ENCODE data around the gene PLEKHM2. TPM values are rescaled to one million over a fixed set of nuclear protein-coding genes. Genes with fewer than 3 reads are reported as not detected.

The PLEKHM2 gene
- total RNA-seq, 1 experiment from 2014 or later: 49.7 TPM

- no peak for TF ChIP-seq GRHL2 (CRISPR knock-in tag; IDR thresholded peaks at IDR 0.05; ENCODE audit: insufficient replicate concordance, severe bottlenecking)
- no peak for TF ChIP-seq ZNF396 (CRISPR knock-in tag; IDR thresholded peaks at IDR 0.05; ENCODE audit: borderline replicate concordance)
Observed at GRCh38 chr1:15733726-15734226, 49.7 kb downstream of the PLEKHM2 start (continued).

GRCh38 chr1:15734296-15734695 lies 50.2 kb downstream of the PLEKHM2 start:
- no peaks in the 10 kb centered on the region for H3K4me1 Mint-ChIP-seq
- CTCF ChIA-PET: interaction anchor here (0.9 kb wide), 1 partner anchor 15 kb away, joined by 4 read pairs; no protein-coding TSS in a partner anchor
- no peak for ATAC-seq
- no peaks in the 10 kb centered on the region for H3K27me3 Mint-ChIP-seq (ENCODE audit: low read depth)
- TF ChIP-seq TCF7 (CRISPR knock-in tag; IDR thresholded peaks at IDR 0.05; ENCODE audit: low read depth): no peak
- TF ChIP-seq MXD4 (CRISPR knock-in tag; IDR thresholded peaks at IDR 0.05; ENCODE audit: borderline replicate concordance): no peak
- no peak for TF ChIP-seq IRF2 (CRISPR knock-in tag; IDR thresholded peaks at IDR 0.05; ENCODE audit: borderline replicate concordance, low read depth)
- no peak for TF ChIP-seq RELA (CRISPR knock-in tag; IDR thresholded peaks at IDR 0.05; ENCODE audit: borderline replicate concordance)
- TF ChIP-seq STAT6 (CRISPR knock-in tag; conservative IDR thresholded peaks at IDR 0.05; ENCODE audit: low read depth): no peak
- DNase-seq (ENCODE audit: low spot score): no peak
- POLR2A ChIA-PET: no interaction called here
- H3K9me3 Mint-ChIP-seq: no peaks in the 10 kb centered on the region
- H3K27ac Mint-ChIP-seq: no peak overlapping the region
- peaks cover 6% of the 10 kb centered on the region; the same call in 1 of the 2 replicates for H3K36me3 Mint-ChIP-seq
- H3K4me3 Mint-ChIP-seq: no peak overlapping the region

- Mint-ChIP-seq H3K4me1 (no peaks in the 10 kb centered on the region), H3K27me3 (ENCODE audit: low read depth) (no peaks in the 10 kb centered on the region), H3K36me3 (peaks cover 3% of the 10 kb centered on the region; the same call in 1 of the 2 replicates), H3K27ac (no peak overlapping the region), H3K4me3 (no peak overlapping the region), H3K9me3 (no peaks in the 10 kb centered on the region)
- CTCF ChIA-PET: interaction anchor here (0.9 kb wide), 1 partner anchor 16 kb away, joined by 4 read pairs; no protein-coding TSS in a partner anchor
- POLR2A ChIA-PET: no interaction called here
- TF ChIP-seq FOXJ3 (CRISPR knock-in tag; IDR thresholded peaks at IDR 0.05; ENCODE audit: borderline replicate concordance) (no peak), ZNF138 (CRISPR knock-in tag; conservative IDR thresholded peaks at IDR 0.05) (no peak), AFF4 (CRISPR knock-in tag; IDR thresholded peaks at IDR 0.05; ENCODE audit: borderline replicate concordance) (no peak), ATF6 (CRISPR knock-in tag; IDR thresholded peaks at IDR 0.05) (no peak), NFE2L1 (CRISPR knock-in tag; IDR thresholded peaks at IDR 0.05) (no peak), ERG (CRISPR knock-in tag; IDR thresholded peaks at IDR 0.05) (no peak), ATF3 (CRISPR knock-in tag; conservative IDR thresholded peaks at IDR 0.05) (no peak), ZSCAN18 (CRISPR knock-in tag; IDR thresholded peaks at IDR 0.05) (no peak), CREM (CRISPR knock-in tag; IDR thresholded peaks at IDR 0.05) (no peak), ZMAT4 (CRISPR knock-in tag; IDR thresholded peaks at IDR 0.05) (no peak), IRF2 (CRISPR knock-in tag; IDR thresholded peaks at IDR 0.05; ENCODE audit: borderline replicate concordance, low read depth) (no peak), GTF2I (CRISPR knock-in tag; conservative IDR thresholded peaks at IDR 0.05) (no peak), SMAD3 (CRISPR knock-in tag; IDR thresholded peaks at IDR 0.05; ENCODE audit: borderline replicate concordance) (no peak)
- no peak for ATAC-seq
- no peak for DNase-seq (ENCODE audit: low spot score)
Observed at GRCh38 chr1:15734901-15735300, 50.8 kb downstream of the PLEKHM2 start.

Data from WTC11 (cell line).